ENCODE data around the gene GNG2.

The GNG2 gene

GRCh38 chr14:51825926-51826325 lies 34.5 kb upstream of the GNG2 start:
- no peak for TF ChIP-seq REST (IDR thresholded peaks at IDR 0.05; ENCODE audit: insufficient read depth in 1 of 2, low read depth in 2 of 2, low read length in 2 of 2)
- TF ChIP-seq TAF1 (IDR thresholded peaks at IDR 0.05; ENCODE audit: borderline replicate concordance, insufficient read depth, low read length) = no peak
- no peak for TF ChIP-seq POLR2AphosphoS5 (IDR thresholded peaks at IDR 0.05; ENCODE audit: low read depth, low read length)
- no peak for TF ChIP-seq FOXP2 (optimal IDR thresholded peaks at IDR 0.05; ENCODE audit: borderline replicate concordance, extremely low read depth, extremely low read length, insufficient read depth)
- TF ChIP-seq SIN3A (IDR thresholded peaks at IDR 0.05; ENCODE audit: borderline replicate concordance, insufficient read depth, low read length) = no peak

- TF ChIP-seq SIN3A (IDR thresholded peaks at IDR 0.05; ENCODE audit: borderline replicate concordance, insufficient read depth, low read length) (no peak), REST (IDR thresholded peaks at IDR 0.05; ENCODE audit: insufficient read depth in 1 of 2, low read depth in 2 of 2, low read length in 2 of 2) (no peak), TAF1 (IDR thresholded peaks at IDR 0.05; ENCODE audit: borderline replicate concordance, insufficient read depth, low read length) (no peak), FOXP2 (optimal IDR thresholded peaks at IDR 0.05; ENCODE audit: borderline replicate concordance, extremely low read depth, extremely low read length, insufficient read depth) (no peak), POLR2AphosphoS5 (IDR thresholded peaks at IDR 0.05; ENCODE audit: low read depth, low read length) (no peak)
Observed at GRCh38 chr14:51828017-51828797, 32.2 kb upstream of the GNG2 start.

- no peak for TF ChIP-seq SIN3A (IDR thresholded peaks at IDR 0.05; ENCODE audit: borderline replicate concordance, insufficient read depth, low read length)
- no peak for TF ChIP-seq FOXP2 (optimal IDR thresholded peaks at IDR 0.05; ENCODE audit: borderline replicate concordance, extremely low read depth, extremely low read length, insufficient read depth)
- TF ChIP-seq REST (IDR thresholded peaks at IDR 0.05; ENCODE audit: insufficient read depth in 1 of 2, low read depth in 2 of 2, low read length in 2 of 2) = no peak
- TF ChIP-seq TAF1 (IDR thresholded peaks at IDR 0.05; ENCODE audit: borderline replicate concordance, insufficient read depth, low read length) = no peak
- TF ChIP-seq POLR2AphosphoS5 (IDR thresholded peaks at IDR 0.05; ENCODE audit: low read depth, low read length) = no peak
Observed at GRCh38 chr14:51834240-51834639, 26.2 kb upstream of the GNG2 start.

- no peak for TF ChIP-seq FOXP2 (optimal IDR thresholded peaks at IDR 0.05; ENCODE audit: borderline replicate concordance, extremely low read depth, extremely low read length, insufficient read depth)
- no peak for TF ChIP-seq SIN3A (IDR thresholded peaks at IDR 0.05; ENCODE audit: borderline replicate concordance, insufficient read depth, low read length)
- no peak for TF ChIP-seq TAF1 (IDR thresholded peaks at IDR 0.05; ENCODE audit: borderline replicate concordance, insufficient read depth, low read length)
Observed at GRCh38 chr14:51836417-51836816, 24.0 kb upstream of the GNG2 start.

- TF ChIP-seq POLR2AphosphoS5 (IDR thresholded peaks at IDR 0.05; ENCODE audit: low read depth, low read length) (no peak), REST (IDR thresholded peaks at IDR 0.05; ENCODE audit: insufficient read depth in 1 of 2, low read depth in 2 of 2, low read length in 2 of 2) (no peak), FOXP2 (optimal IDR thresholded peaks at IDR 0.05; ENCODE audit: borderline replicate concordance, extremely low read depth, extremely low read length, insufficient read depth) (no peak), TAF1 (IDR thresholded peaks at IDR 0.05; ENCODE audit: borderline replicate concordance, insufficient read depth, low read length) (no peak), SIN3A (IDR thresholded peaks at IDR 0.05; ENCODE audit: borderline replicate concordance, insufficient read depth, low read length) (no peak)
Observed at GRCh38 chr14:51844081-51844881, 16.1 kb upstream of the GNG2 start.
